Testis (tissue), 3 donors: ENCODE data around the gene ABCB11. TPM values are rescaled to one million over a fixed set of nuclear protein-coding genes. Genes with fewer than 3 reads are reported as not detected.

Source experiments
- DNase-seq: peaks from one replicate; pipeline ENCODE4 v3.0.0-alpha.2; 2019
- H3K27ac ChIP-seq, 2 donors: fragments of 200-600 bp; sonication (generic); one replicate each; pipeline ENCODE4 v1.5.1; 2019
- H3K27me3 ChIP-seq: fragments of 200-600 bp; sonication (generic); one replicate; pipeline ENCODE4 v1.5.1; 2019
- H3K36me3 ChIP-seq: fragments of 200-600 bp; sonication (generic); one replicate; pipeline ENCODE4 v1.5.1; 2017; ENCODE audit warnings: low read depth; ENCODE audit errors: missing control alignments
- H3K4me1 ChIP-seq: fragments of 200-600 bp; sonication (generic); one replicate; pipeline ENCODE4 v1.5.1; 2019
- H3K4me3 ChIP-seq, 2 donors: fragments of 200-600 bp; sonication (generic); one replicate each; pipeline ENCODE4 v1.5.1; 2017 to 2019
- H3K9me3 ChIP-seq: fragments of 200-600 bp; sonication (generic); one replicate; pipeline ENCODE4 v1.5.1; 2017
- POLR2A ChIP-seq: fragments of 450-650 bp; IDR thresholded peaks from one replicate; pipeline ENCODE4 v1.6.1; 2017; ENCODE audit warnings: antibody characterized with exemption, mild to moderate bottlenecking, moderate library complexity
- WGBS, 2 donors: methylation state at CpG; one replicate each; pipeline ENCODE4 v1.1.5; 2018; 5-methylcytosine and 5-hydroxymethylcytosine counted together
- intact Hi-C: fragments of 100-400 bp; cut with DNase I; formaldehyde crosslinking; loops from one replicate; pipeline ENCODE4 v1.15.1; 2023; ENCODE audit warnings: low total_unique reads
- polyA plus RNA-seq: library from polyadenylated mRNA; stranded (reverse); fragments of 350-450 nt; fragmentation: Illumina TruSeq; extraction: RNeasy Lipid Tissue Mini Kit (QIAGEN cat#74804); gene quantifications from one replicate; pipeline ENCODE4 v1.2.3, GENCODE V29; 2014; ENCODE audit warnings: low read depth, low replicate concordance; ENCODE audit not compliant: insufficient read depth
- total RNA-seq, 2 donors: library from RNA; depleted of rRNA; stranded (reverse); fragments of >200 nt; gene quantifications; one replicate each; pipeline ENCODE4 v1.2.3, GENCODE V29; 2016
- TF ChIP-seq, protein P1 (sequence below), 3 experiments: fragments of 450-650 bp in 2 of 3; fragments of 200-600 bp in 1 of 3; sonication (generic) in 1 of 3; IDR thresholded peaks; one replicate each; pipeline ENCODE4 v1.5.1; 2016 to 2019; ENCODE audit warnings: antibody characterized with exemption in 3 of 3, mild to moderate bottlenecking in 2 of 3, moderate library complexity in 1 of 3

ABCB11 gene
- total and polyA plus RNA-seq, 3 donors from 2014 or later, result 4.6 to 16.1 (median 7.2) TPM

- WGBS, 2 donors, result 64 to 73% methylated on average over 3 of the region's 3 CpGs
- intact Hi-C loops, result no loop called here
- Histone ChIP-seq H3K27me3 (no peaks in the 10 kb centered on the region), H3K36me3 (no peaks in the 10 kb centered on the region), H3K27ac (no peak overlapping the region), H3K4me3 (no peak overlapping the region), H3K9me3 (no peaks in the 10 kb centered on the region), H3K4me1 (no peaks in the 10 kb centered on the region)
- TF ChIP-seq, protein P1, sequence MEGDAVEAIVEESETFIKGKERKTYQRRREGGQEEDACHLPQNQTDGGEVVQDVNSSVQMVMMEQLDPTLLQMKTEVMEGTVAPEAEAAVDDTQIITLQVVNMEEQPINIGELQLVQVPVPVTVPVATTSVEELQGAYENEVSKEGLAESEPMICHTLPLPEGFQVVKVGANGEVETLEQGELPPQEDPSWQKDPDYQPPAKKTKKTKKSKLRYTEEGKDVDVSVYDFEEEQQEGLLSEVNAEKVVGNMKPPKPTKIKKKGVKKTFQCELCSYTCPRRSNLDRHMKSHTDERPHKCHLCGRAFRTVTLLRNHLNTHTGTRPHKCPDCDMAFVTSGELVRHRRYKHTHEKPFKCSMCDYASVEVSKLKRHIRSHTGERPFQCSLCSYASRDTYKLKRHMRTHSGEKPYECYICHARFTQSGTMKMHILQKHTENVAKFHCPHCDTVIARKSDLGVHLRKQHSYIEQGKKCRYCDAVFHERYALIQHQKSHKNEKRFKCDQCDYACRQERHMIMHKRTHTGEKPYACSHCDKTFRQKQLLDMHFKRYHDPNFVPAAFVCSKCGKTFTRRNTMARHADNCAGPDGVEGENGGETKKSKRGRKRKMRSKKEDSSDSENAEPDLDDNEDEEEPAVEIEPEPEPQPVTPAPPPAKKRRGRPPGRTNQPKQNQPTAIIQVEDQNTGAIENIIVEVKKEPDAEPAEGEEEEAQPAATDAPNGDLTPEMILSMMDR (IDR thresholded peaks at IDR 0.05), result no peak
- TF ChIP-seq POLR2A, result no peak
- no peak for DNase-seq
Measured at GRCh38 chr2:168971261-168971660, 59.9 kb downstream of the ABCB11 start.

DNA sequence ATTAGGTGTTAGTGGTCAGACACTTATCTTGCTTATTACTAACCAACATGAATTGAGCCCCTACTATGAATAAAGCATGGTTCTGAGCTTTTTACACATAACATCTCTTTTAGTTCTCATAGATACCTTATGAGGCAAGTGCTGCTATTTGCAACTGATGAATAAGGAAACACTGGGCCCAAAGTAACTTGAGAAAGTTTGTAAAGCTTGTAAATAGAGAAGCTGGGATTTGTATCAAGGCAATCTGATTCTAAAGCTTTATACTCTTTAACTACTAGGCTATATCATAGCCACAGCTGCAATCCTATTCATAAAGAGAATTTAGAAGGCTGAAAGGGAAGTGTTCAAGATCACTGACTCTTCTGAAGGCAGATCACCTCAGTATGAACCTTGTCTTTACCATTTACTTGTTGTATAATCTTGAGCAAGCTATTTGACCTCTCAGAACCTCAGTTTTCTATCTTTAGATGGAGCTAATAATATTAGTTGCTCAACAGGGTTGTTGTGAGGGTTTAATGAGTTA, 60.4 kb downstream of the ABCB11 start:
- Histone ChIP-seq H3K4me3 (no peak overlapping the region), H3K27ac (no peak overlapping the region), H3K4me1 (no peaks in the 10 kb centered on the region), H3K27me3 (no peaks in the 10 kb centered on the region), H3K36me3 (no peaks in the 10 kb centered on the region), H3K9me3 (no peaks in the 10 kb centered on the region)
- intact Hi-C loops, result no loop called here
- no peak for TF ChIP-seq POLR2A
- TF ChIP-seq, protein P1 (IDR thresholded peaks at IDR 0.05), result no peak
- DNase-seq, result no peak

DNA sequence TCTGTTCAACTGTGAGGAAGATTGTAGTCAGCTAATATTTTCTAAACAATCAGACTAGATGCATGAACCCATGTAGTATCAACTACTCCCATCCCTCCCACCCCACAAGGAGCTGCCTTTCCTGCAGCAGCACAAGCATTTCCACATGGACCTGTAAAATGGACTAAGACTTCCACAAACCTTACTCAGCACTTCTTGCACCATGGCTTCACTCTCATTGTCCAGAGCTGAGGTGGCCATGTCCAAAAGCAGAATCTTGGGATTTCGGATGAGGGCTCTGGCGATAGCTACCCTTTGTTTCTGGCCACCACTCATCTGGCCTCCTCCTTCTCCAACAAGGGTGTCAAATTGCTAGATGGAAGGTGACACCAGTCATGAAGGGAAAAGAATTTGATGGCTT, 61.3 kb downstream of the ABCB11 start:
- H3K4me3 ChIP-seq, result no peak overlapping the region
- no peak for DNase-seq
- H3K27me3 ChIP-seq, result no peaks in the 10 kb centered on the region
- TF ChIP-seq POLR2A, result no peak
- TF ChIP-seq, protein P1 (IDR thresholded peaks at IDR 0.05), result no peak
- intact Hi-C loops, result no loop called here
- 94 to 100% methylated on average over 2 of the region's 2 CpGs for WGBS, 2 donors
- no peaks in the 10 kb centered on the region for H3K36me3 ChIP-seq
- H3K4me1 ChIP-seq, result no peaks in the 10 kb centered on the region
- H3K27ac ChIP-seq, result no peak overlapping the region
- no peaks in the 10 kb centered on the region for H3K9me3 ChIP-seq

- DNase-seq, result no peak
- no peak overlapping the region for H3K4me3 ChIP-seq
- no peaks in the 10 kb centered on the region for H3K27me3 ChIP-seq
- H3K9me3 ChIP-seq, result no peaks in the 10 kb centered on the region
- WGBS, 2 donors, result 90 to 92% methylated on average over 2 of the region's 2 CpGs
- intact Hi-C loops, result no loop called here
- H3K4me1 ChIP-seq, result no peaks in the 10 kb centered on the region
- no peak overlapping the region for H3K27ac ChIP-seq
- H3K36me3 ChIP-seq, result no peaks in the 10 kb centered on the region
- TF ChIP-seq, protein P1 (IDR thresholded peaks at IDR 0.05), result no peak
- no peak for TF ChIP-seq POLR2A
Measured at GRCh38 chr2:168968342-168968741, 62.8 kb downstream of the ABCB11 start.

DNA sequence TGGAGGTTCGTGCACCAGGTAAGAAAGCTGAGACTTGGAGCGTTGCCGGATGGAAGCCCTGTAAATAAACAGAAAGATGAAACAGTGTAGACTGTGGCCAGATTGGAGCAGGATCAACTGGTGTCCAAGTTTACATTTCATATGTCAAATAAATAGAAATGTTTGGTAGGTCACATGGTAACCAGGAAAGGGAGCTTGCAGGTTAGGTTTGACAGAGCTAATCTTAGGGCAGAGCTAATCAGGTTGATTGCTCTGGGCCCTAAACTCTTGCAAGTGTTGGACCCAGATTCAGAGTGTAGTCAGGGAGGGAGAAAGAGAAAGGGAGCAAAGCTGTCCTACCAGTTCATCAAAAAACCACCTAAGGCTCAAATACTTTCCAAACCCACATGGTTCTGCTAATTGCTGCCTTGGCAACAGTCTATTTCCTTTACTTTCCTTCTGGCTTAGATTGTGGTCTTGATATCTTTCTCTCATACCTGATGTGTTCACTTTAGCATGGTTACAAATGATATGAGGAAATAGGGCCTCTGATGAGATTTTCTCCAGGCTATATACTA, 66.8 kb downstream of the ABCB11 start:
- intact Hi-C loops, result no loop called here
- Histone ChIP-seq H3K27ac (no peak overlapping the region), H3K4me1 (no peaks in the 10 kb centered on the region), H3K36me3 (no peaks in the 10 kb centered on the region), H3K27me3 (no peaks in the 10 kb centered on the region), H3K9me3 (no peaks in the 10 kb centered on the region), H3K4me3 (no peak overlapping the region)
- no peak for TF ChIP-seq POLR2A
- TF ChIP-seq, protein P1 (IDR thresholded peaks at IDR 0.05), result no peak
- WGBS, 2 donors, result 83 to 98% methylated on average over 3 of the region's 3 CpGs
- DNase-seq, result no peak
